SIG-M5 treated with dmso at 0.1 percent for 504 hours (cell line): ENCODE data around the gene BMS1.
"Not testable (repeated sequence)": the region's sequence is repeated elsewhere in the genome, so short reads cannot be mapped to it uniquely, and the experiment has no call there.

ENCODE experiments used
- DNase-seq: peaks from one replicate; lab custom pipeline; 2025; ENCODE audit not compliant: unreplicated experiment; lab: John Stamatoyannopoulos, UW

BMS1 gene

DNA sequence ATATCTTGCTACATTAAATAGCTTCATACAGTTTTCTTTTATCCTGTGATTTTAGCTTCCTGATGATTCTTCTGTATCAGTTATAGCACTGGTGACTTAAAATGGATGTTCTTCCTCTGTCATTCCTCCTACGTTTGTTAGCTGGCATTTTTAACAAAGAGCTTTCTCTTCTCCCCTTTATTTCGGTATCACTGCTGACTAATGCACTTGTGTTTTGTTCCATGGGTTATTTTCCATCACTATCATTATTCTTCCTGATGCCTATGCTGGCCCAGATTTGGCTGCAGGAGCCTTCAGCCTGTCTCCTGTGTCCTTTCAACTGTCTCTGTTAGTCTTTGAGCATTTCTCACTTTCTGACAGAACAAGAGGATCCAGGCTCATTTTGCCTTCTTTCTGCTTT lies 13.1 kb downstream of the BMS1 start:
- no peak for DNase-seq

DNA sequence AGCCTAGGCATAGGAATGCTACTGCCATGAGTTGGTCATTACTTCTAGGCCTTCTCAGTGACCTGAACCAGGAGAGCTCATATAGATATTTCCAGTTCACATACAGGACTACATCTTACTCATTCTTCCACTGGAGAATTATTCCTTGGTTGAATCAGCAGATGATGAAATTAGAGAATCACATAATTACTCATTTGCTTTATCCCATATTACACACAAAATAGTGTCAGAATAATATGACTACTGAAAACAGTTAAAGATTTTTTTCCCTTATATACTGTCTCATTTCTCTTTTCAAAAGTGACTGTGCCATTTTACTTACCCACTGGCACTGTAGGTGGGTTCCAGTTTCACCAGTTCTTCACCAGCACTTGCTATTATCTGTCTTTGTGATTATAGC lies 18.5 kb downstream of the BMS1 start:
- DNase-seq = no peak

DNA sequence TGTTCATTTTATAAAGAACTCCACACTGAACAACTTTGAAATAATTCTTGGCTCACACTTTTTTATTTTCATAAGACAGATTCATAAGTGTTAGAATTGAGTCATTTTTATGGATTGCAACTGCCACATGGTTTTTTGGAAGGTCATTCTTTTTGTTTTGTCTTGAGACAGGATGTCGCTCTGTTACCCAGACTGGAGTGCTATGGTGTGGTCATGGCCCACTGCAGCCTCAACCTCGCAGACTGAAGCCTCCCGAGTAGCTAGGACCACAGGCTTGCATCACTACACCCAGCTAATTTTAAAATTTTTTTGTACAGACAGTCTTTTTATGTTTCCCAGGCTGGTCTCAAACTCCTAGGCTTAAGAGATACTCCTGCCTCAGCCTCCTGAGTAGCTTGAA lies 20.3 kb downstream of the BMS1 start:
- no peak for DNase-seq

DNA sequence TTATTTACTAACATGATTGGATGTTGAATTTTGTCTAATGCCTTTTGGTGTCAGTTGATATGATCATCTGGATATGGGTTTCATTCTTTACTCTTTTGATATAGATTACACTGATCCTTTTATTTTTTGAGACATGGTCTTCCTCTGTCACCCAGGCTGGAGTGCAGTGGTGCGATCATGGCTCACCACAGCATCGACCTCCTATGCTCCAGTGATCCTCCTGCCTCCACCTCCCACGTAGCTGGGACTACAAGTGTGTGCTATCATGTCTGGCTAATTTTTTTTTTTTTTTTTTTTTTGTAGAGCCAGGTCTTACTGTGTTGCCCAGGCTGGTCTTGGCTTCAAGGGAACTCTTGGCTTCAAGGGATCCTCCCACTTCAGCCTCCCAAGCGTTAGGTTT lies 27.1 kb downstream of the BMS1 start:
- no peak for DNase-seq

DNA sequence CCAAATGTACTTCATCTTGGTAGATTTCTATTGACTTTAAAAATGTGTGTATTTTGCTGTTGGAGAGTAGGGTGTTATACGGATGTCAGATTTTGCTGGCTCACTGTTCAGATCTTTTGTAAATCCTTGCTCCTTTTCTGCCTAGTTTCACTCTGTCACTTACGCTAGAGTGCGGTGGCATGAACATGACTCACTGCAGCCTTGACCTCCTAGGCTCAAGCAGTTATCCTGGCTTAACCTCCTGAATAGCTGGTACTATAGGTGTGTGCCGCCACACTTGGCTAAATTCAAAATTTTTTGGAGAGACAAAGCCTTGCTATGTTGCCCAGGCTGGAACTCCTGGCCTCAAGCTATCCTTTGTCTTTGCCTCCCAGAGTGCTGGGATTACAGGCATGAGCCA lies 29.4 kb downstream of the BMS1 start:
- DNase-seq = no peak

DNA sequence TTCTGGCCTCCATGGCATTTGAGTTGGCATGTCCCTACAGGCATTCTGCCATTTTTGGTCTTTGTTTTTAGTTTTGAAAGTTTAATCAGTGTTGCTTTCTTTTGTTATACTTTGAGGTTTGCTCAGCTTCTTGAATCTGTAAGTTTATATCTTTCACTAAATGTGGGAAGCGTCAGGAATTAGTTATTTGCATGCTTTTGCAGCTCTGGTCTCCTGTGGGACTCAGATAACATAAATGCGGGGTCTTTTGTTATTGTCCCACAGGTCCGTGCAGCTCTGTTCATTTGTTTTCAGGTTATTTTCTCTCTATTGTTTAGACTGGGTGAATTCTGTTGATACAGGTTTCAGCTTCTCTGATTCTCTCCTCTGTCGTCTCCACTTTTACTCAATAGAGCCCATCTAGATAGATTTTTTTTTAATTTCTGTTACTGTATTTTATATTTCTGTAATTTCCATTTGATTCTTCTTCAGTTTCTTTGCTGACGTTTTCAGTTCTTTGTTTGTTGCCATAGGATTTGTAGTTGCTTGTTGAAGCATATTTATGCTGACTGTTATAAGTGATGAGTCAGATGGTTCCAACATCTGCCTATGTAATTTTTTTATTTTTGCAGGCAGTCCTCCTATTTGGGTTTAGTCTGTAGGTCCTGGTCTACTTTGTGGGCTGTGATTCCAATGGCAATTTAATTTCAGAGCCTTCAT lies 31.5 kb downstream of the BMS1 start:
- not testable (repeated sequence) for DNase-seq

DNA sequence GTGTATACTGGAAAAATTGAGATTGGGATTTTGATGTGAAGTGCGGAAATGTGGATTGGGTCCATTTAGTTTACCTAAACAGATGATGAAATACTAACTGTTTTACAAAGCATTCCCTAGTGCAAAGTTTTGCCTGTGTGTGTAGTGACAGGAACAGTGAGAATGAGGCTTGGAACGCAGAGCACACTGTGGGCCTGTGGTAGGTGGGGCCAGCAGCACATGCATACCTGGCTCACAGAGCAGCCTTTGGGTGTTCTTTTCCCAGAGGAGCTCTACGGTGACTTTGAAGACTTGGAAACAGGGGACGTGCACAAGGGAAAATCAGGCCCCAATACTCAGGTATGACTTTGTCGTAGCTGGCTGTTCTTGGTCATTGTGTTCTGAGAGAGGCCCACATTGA lies 33.7 kb downstream of the BMS1 start:
- not testable (repeated sequence) for DNase-seq

DNA sequence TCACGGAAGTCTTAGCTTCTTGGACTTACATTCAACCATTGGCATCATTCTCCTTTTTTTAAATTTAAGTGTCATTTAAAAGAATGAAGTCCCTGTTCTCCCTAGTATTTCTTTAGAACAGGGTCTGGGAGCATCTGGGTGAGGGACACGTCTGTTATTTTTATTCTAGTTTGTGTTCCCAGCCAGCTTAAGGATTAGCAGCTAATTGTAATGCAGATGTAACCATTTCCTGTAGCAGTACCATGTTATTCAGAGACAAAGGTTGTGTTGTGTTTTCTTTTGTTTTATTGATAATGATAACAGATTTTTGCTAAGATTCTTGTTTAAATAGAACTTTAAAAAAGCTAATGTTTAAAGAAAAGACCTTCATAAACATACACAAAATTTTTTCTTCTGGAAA lies 34.3 kb downstream of the BMS1 start:
- no peak for DNase-seq

DNA sequence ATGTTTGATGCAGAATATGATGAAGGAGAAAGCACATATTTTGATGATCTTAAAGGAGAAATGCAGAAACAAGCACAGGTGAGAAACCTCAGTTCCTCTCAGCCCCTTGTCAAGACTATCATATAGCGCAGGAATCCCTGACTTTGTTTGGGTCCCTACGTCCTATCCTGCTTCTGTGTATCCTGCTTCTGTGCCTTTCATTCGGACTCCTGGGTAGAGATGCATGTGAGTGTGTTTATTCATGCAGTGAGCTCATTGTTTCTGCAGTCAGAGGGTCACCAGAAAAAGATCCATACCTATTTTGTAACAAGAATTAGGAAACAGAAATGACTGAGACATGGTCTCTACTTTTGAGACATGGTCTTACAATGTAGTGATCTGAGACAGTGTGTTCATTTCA lies 34.8 kb downstream of the BMS1 start:
- not testable (repeated sequence) for DNase-seq

DNA sequence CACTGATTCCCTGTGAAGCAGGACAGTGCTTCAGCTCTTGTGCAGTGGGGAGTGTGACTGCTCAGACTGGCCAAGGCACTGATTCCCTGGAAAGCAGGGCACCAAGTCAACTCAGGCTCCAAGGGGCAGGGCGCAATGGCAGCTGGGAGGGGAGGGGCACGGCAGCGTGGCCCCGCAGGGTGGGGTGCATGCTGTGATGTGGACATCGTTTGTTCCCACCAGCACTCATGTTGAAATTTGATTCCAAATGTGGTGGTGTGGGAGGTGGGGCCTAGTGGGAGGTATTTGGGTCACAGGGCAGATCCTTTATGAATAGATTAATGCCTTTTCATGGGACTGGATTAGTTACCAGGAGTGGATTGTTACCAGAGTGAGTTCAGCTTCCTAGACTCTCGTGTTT lies 44.2 kb downstream of the BMS1 start:
- not testable (repeated sequence) for DNase-seq

DNA sequence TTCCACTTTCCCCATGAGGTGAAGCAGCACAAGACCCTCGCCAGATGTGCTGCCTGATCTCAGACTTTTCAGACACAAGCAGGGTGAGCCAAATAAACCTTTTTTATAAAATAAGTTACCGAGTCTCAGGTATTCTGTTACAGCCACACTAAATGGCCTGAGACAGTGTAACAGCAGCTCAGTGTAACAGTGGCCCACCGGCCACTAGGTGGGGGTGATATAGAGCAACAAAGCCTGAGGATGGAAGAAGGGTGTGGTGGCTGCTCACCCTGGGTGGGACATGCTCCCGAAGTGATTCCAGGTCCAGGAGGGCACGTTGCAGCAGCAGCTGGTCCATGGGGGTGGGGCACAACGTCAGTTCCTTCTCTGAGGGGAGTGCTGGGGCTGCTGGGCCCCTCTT lies 44.6 kb downstream of the BMS1 start:
- no peak for DNase-seq

DNA sequence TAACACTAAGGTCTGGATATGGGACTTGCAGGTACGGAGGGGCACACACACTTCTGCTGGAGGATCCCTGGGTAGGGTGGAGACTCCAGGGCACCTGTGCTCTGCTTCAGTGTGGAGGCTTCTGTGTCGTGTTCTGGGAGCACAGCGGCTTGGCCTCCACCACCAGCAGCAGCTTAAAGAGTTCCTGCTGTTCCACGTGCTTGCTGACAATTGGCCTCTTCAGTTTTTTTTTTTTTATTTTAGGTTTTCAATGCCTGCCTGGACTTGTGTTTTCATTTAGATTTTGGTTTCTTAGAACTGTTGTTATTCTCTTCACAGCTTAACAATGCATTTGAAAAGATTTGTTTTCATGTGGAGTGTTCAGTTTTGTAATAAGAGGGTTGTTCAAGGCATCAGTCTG lies 45.8 kb downstream of the BMS1 start:
- DNase-seq = not testable (repeated sequence)

DNA sequence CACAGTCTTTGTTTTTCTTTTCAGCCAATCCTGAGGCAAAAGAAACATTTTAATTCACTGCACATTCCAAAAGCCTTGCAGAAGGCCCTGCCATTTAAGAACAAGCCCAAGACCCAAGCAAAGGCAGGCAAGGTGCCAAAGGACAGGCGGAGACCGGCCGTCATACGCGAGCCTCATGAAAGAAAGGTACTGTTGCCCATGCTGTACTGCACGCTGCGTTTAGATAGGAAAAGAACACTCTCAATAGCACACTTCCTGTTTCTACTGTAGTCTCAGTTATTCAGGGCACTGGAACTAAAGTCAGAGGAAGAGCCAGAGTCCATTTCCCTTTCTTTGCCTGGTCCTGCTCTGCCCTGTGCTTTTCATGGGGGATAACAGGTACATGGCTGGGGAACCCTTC lies 47.6 kb downstream of the BMS1 start:
- DNase-seq = no peak

DNA sequence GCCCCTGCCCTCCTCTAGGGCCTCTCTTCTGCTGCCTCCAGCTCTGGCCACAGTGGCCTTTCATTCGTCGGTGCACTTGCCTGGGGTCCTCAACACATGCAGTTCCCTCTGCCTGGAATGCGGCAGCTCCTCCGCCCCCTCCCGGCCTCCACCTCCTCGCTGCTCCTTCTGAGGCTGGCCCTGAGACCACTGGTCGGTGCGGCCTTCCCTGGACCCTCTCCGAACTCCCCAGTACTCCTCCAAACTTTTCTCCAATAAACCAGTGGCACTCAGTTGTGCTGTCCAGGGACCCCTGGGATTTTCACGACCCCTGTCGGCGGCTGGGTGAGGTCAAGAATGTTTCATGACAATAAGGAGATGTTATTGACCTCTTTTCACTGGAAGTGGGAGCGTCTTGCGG lies 53.5 kb downstream of the BMS1 start:
- no peak for DNase-seq

DNA sequence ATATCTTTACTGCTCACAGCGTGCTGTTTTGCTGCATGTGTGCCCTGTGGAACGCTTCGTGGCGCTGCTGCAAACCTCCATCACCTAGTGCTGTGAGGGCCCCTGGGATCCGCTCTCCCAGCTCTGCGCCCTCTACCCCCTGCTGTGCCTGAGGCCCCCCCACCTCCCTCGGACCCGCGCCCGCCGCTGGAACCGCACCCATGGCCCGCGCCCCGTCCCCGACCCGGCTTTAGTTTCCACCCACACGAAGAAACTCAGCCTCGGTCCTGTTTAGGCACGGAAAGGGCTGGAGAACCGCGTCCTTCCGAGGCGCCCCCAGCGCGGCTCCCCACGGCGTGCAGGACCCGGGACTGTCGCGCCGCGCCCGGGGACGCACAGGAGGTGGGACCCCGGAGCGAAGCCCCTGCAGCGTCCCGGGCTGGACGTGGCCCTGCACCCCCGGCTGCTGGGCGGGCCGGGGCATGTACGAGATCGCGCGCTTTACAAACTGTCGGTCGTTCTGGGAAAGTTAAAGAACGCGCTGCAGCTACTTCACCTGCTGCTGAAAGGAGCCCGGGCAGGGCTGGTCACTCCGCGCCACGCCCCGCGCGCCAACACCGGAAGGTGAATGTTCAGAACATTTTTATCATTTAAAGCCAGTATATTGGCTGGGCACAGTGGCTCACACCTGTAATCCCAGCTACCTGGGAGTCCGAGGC lies 54.3 kb downstream of the BMS1 start:
- DNase-seq = peak; percentile 5

DNA sequence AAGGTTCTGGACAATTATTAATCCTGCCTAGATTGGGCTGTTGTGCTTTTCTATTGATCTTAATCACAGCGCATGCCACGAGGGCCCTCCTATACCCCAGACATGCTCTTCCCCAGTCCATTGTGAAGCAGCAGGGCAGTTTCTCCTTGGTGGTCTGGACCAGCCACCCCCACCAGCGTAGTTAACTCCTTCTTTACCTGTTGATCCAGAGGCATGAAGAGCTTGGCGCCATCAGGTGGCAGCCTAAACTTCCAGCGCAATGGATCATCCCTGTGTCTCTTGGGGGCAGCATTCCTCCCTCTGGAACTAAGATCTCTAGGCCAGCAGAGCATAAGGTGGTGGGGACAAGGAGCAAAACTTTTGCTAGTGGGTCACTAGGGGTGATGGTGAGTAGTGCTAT lies 62.2 kb downstream of the BMS1 start:
- DNase-seq = not testable (repeated sequence)

DNA sequence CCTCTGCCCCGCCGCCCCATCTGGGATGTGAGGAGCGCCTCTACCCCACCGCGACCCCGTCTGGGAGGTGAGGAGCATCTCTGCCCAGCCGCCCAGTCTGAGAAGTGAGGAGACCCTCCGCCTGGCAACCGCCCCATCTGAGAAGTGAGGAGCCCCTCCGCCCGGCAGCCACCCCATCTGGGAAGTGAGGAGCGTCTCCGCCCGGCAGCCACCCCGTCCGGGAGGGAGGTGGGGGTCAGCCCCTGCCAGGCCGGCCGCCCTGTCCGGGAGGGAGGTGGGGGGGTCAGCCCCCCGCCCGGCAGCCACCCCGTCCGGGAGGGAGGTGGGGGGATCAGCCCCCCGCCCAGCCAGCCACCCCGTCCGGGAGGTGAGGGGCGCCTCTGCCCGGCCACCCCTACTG lies 64.7 kb downstream of the BMS1 start:
- DNase-seq = not testable (repeated sequence)

DNA sequence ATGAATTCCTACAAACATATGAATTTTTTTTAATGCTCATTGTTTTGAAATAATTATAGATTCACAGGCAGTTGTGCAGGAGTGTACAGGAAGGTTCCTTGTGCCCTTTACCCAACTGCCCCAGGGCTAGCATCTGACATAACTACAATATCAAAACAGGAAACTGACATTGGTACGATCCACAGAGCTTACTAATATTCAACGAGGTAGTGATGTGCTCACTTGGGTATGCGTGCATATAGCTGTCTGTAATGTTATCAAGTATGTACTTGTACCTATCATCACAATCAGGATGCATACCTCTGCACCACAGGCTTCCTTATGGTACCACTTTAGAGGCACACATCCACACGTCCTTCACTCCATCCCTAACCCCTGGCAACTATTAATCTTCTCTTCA lies 68.3 kb downstream of the BMS1 start:
- no peak for DNase-seq

DNA sequence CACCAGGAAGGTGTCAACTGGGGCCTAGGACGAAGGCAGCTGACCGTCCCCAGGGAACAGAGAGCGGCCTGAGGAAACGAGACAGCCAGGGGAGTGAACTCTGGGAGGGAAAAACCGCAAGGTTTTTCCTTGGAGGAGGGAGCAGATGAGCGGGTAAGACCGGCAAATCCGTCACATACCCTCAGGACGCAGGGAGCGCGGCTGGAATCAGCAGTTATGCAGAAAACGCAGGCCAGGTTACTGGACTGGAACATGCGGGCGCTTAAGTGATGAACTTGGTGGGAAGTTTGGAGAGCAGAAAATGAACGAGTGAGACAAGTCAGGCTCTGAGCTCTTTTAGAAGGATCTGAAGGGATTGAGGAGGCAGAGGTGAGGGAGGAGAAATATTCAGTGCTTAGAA lies 76.7 kb downstream of the BMS1 start:
- DNase-seq = no peak

DNA sequence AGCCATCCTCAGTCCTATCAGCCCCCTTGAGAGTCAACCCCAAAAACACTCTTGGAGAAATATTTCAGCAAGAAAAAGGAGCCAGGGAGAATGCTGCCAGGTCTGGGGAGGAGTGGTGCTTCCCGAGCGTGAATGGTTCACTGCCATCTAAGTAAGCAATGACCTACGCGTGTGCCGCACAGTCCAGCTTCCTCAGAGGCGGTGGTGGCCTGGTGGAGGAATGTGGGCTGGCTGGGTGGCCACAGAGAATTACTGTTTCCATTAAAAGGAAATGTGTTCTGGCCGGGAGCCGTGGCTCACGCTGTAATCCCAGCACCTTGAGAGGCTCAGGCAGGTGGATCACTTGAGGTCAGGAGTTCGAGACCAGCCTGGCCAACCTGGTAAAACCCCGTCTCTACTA lies 77.4 kb downstream of the BMS1 start:
- not testable (repeated sequence) for DNase-seq

DNA sequence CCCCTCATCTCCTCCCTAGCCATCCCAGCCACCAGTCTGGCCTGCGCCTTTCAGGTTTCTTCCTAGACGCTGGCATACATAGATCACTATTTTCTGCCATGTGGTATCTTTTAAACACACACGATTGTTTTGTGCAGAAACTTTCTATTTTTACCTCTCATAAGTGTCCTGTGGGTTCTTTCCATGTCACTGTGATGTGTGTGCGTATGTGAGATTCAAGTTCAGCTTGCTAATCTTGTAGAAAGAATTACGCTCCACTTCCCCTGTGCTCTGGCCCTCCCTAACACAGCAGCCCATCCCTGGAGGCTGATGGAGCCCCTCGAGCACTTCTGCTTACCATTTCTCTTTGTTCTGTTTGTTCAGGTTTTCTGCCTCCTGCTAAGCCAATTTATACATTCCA lies 80.2 kb downstream of the BMS1 start:
- DNase-seq = not testable (repeated sequence)

DNA sequence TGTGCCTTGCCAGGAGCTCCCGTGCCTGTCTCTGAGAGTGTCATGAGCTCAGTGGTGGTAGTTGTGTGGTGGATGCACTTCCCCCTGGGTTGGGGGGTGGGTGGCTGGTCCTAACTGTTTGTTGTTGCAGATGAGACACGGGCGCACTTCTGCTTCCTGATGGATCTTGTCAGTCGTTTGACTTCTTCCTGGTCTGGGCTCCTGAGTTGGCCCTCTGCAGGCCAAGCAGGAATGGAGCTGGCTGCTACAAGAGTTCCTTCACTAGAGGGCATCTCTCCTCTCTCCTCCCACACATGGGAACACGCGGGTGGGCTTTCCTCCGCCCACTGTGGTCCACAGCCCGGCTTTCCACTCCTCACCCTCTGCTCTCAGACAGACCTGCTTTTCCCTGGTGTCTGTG lies 82.0 kb downstream of the BMS1 start:
- peak; percentile 67 for DNase-seq

DNA sequence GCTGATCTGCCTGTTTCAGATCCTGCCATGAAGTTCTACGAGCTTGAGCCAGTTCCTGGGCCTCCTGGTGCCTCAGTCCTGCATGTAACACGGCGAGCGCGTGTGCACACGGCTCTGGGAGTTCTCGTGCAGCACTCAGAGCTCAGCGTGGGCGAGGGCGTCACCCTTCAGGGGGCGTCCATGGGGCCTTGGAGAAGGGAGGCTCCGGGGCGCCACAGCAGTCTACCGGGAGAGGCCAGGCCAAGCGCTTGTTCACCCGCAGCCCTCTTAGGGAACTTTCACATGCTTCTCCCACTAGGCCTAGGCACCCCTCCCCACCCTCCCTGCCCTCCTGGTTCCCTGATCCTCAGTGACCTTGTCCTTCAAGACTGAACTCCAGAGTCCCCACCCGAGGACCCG lies 83.1 kb downstream of the BMS1 start:
- no peak for DNase-seq
